A375 (cell line): Measurements from ENCODE around the gene TSGA10. TPM values are rescaled to one million over a fixed set of nuclear protein-coding genes. Genes with fewer than 3 reads are reported as not detected.

Source experiments
- small RNA-seq: library from RNA; depleted of rRNA; stranded (forward); fragments of <200 nt; gene quantifications from one replicate; pipeline ENCODE3, GENCODE V24; 2014
- total RNA-seq: library from RNA; depleted of rRNA; stranded (reverse); fragments of >200 nt; shearing (Covaris generic); gene quantifications from 2 replicates; pipeline ENCODE4 v1.2.3, GENCODE V29; 2014; rRNA removed

TSGA10 gene, protein sequence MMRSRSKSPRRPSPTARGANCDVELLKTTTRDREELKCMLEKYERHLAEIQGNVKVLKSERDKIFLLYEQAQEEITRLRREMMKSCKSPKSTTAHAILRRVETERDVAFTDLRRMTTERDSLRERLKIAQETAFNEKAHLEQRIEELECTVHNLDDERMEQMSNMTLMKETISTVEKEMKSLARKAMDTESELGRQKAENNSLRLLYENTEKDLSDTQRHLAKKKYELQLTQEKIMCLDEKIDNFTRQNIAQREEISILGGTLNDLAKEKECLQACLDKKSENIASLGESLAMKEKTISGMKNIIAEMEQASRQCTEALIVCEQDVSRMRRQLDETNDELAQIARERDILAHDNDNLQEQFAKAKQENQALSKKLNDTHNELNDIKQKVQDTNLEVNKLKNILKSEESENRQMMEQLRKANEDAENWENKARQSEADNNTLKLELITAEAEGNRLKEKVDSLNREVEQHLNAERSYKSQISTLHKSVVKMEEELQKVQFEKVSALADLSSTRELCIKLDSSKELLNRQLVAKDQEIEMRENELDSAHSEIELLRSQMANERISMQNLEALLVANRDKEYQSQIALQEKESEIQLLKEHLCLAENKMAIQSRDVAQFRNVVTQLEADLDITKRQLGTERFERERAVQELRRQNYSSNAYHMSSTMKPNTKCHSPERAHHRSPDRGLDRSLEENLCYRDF
- total RNA-seq = 1.6 and 1.8 TPM in 2 replicates

DNA sequence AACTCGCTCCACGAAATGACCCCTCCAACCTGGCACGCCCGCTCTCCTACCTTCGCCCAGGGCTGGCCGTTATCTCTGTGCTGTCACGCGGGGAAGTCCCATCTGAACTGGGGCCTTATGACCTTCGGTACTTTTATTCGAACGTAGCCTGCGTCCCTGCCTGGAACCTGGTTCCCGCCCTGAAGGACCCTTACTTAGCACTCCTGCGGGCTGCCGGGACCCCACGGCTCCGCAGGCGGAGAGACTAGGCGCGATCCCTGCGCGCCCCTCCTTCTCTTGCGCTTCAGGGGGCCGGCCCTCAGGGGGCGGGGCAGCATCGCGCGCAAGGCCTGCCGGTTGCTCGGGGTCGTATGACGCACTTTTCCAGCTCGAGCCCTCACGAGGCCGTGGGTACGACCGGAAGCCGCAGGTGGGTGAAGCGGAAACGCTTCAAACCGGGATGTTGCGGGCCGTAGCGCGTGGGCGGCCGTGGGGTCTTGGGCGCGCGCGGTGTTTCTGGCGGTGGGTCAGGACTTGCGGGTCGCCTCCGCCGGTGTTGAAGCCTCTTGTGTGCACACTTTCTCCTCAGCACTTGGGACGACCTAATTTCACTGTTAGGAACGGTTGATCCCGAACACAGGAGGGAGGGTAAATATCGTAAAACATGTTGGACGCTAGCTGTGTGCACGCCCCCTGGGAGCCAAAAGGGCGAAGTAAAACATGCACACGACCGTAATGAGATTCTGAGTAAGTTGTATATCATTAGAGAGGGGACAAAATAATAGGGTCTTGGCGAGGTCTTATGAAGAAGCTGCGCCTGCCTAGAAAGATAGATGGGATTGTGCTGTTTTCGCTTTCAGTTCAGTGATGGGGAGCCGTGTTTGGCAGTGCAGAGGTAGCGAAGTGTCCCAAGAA, at the start of gene TSGA10, which contains the start of gene LIPT1:
Gene TSGA10 (minus strand): TSS at position 300 of the 894 bp plus-strand sequence. CDS start 45,503 bp downstream, outside the sequence.
Gene LIPT1 (plus strand): TSS at position 325 of the 894 bp plus-strand sequence. CDS start 6,991 bp downstream, outside the sequence.

DNA sequence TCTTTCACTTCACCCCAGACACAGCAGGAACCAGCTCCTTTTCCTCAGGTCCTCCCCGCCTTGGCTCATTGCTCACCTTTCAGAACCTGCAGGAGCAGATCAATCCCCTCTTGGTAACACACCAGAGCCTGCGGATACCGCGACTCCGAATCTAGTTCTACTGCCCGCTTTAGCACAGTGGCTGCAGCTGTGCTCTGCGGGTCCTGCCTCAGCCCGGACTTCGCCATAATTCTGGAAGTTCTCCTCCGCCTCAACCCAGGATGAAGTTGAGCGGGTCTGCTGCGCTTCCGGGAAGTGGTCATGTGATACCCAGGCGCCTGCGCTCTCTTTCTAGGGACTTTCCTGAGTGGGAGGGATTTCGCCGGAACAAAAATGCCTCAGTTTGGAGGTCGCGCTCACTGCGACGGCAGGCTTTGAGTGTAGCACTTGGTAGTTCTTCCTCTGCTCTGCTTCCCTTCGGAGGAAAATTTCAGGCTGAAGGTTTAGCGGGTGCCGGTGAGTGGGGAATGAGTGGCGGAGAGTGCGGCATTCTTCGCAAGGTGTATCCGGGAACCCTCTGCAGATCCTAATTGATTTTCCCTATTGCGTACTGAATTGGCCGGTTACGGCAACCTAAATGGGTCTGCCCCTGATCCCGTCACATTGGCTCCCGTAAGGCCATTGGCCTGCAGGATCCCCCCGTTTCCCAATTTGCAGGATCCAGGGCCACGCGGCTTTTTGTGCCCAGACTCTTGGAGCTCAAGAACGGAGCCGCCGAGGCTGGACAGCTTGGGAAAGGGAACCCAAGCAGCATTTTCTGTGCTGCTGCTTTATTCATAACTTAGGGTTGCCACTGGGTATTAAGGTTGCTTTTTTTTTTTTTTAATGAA, 26.2 kb upstream of the TSGA10 start, which contains the start of the genes MITD1 and MRPL30:
Gene MITD1 (minus strand): TSS at position 304 of the 869 bp plus-strand sequence. CDS start 77 bp downstream, at position 227.
Gene MRPL30 (plus strand): TSS at position 430 of the 869 bp plus-strand sequence. CDS start 5,020 bp downstream, outside the sequence.

DNA sequence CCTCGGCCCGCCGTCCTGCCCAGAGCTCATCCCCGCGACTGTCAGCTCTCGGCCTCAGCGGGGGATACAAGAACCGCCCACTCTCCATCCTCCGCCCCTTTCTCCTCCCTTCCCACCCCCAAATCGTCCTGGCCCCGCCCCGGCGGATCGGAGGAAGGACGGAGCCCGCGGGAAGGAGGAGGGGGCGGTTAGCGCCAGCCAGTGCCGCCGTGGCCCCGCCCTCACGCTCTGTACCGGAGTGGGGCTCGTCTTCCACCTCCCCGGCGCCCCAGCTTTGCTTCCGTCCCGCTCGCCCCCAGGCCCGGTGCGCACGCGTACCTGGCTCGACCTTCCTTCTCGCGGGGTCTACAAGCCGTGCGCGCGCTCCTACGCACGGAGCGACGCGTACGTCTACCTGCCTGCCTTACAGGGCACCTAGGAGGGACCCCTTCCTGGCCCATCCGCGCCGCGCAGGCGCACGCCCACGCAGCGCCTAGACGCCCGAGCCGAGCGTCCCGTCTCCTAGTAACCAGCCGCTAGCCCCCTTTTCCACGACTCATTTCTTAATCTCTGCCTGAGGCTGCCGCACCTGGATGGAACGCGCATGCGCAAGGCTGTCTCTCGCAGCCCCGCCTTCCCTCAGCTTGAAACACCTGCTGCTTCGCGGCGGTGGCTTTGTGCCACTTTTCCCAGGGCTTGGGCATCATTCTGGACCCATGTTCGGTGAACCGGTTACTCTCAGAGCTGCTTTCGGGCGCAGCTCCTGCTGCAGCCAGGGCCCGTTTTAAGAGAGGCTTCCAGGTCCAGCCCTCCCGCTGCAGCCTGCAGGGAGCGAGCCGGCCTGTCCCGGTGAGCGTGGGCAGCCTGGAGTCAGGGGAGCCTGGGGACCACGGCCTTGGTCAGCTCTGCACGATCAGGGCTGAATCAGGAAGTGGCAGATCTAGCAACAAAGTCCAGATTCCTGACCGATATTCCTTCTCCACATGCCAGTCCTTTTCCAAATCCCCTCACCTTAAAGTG, 13.3 kb downstream of the TSGA10 start, which contains the start of gene C2orf15:
Gene C2orf15 (plus strand): TSS at position 598 of the 999 bp plus-strand sequence. CDS start 8,852 bp downstream, outside the sequence.

Small RNAs within 50 kb of the gene (small RNA-seq; reads per million reads assigned to genes)
- gene AC092587.1 = not detected

Other genes starting within 250 kb of the TSGA10 start
- 0.37 TPM in 1 of 2 replicates, not detected in the other for gene CRACDL, start 218.7 kb downstream of the TSGA10 start, total RNA-seq
- 0.13 and 0.41 TPM in 2 replicates for gene C2orf15, start 13.2 kb downstream of the TSGA10 start, total RNA-seq
- gene LIPT1, start within 50 bp of the TSGA10 start, total RNA-seq = 5.1 and 5.5 TPM in 2 replicates
- gene MITD1, start 26.1 kb upstream of the TSGA10 start, total RNA-seq = 15.6 and 20.3 TPM in 2 replicates
- 37.0 and 37.9 TPM in 2 replicates for gene MRPL30, start 26.2 kb upstream of the TSGA10 start, total RNA-seq
- 0.72 TPM in 1 of 2 replicates, not detected in the other for gene LYG2, start 100.7 kb upstream of the TSGA10 start, total RNA-seq
- gene LYG1, start 146.3 kb upstream of the TSGA10 start, total RNA-seq = 0.15 and 0.45 TPM in 2 replicates
- 19.4 and 30.2 TPM in 2 replicates for gene TXNDC9, start 181.4 kb upstream of the TSGA10 start, total RNA-seq
- 15.2 and 20.2 TPM in 2 replicates for gene EIF5B, start 182.4 kb upstream of the TSGA10 start, total RNA-seq